ENCODE data around the gene GHSR.

- no peak for TF ChIP-seq CTCF (IDR thresholded peaks at IDR 0.05; ENCODE audit: low read depth, low read length)
- TF ChIP-seq MYC (IDR thresholded peaks at IDR 0.05; ENCODE audit: low read depth, low read length): no peak
These were observed 42.3 kb downstream of the GHSR start for GRCh38 chr3:172405914-172406313.

Data from NB4 (cell line).